GM23338 (cell line): ENCODE data around the gene NXF1.

ENCODE experiments used
- CREB1 ChIP-seq: fragments of 250-450 bp; sonication (Bioruptor Pico); IDR thresholded peaks from 2 replicates; pipeline ENCODE4 v1.5.0; 2020; ENCODE audit warnings: low read depth, mild to moderate bottlenecking, moderate library complexity
- CTCF ChIP-seq, 2 experiments: fragments of 200-600 bp in 1 of 2; sonication (generic) in 1 of 2; conservative IDR thresholded peaks; 2 replicates each; pipeline versions ENCODE4 v1.5.1 to v1.6.1; 2016 to 2017; ENCODE audit warnings: antibody characterized with exemption in 2 of 2, low read depth in 2 of 2, mild to moderate bottlenecking in 2 of 2, moderate library complexity in 1 of 2
- EZH2 ChIP-seq: fragments of 200-600 bp; sonication (generic); IDR thresholded peaks from one replicate; pipeline ENCODE4 v1.8.0; 2017; ENCODE audit warnings: antibody characterized with exemption, mild to moderate bottlenecking, low read depth; ENCODE audit not compliant: unreplicated experiment
- EZH2phosphoT487 ChIP-seq: fragments of 200-600 bp; sonication (generic); IDR thresholded peaks from one replicate; pipeline ENCODE4 v1.8.1; 2018; ENCODE audit warnings: antibody characterized with exemption; ENCODE audit not compliant: unreplicated experiment
- JUNB ChIP-seq: IDR thresholded peaks from one replicate; pipeline ENCODE4 v1.6.1; 2016; ENCODE audit warnings: antibody characterized with exemption; ENCODE audit not compliant: unreplicated experiment
- NANOG ChIP-seq: IDR thresholded peaks from 2 replicates; pipeline ENCODE4 v1.6.1; 2016; ENCODE audit warnings: antibody characterized with exemption, borderline replicate concordance
- POLR2AphosphoS5 ChIP-seq: IDR thresholded peaks from 2 replicates; pipeline ENCODE4 v1.6.1; 2016; ENCODE audit warnings: antibody characterized with exemption, low read depth
- STAT1 ChIP-seq: IDR thresholded peaks from one replicate; pipeline ENCODE4 v1.6.1; 2016; ENCODE audit warnings: antibody characterized with exemption; ENCODE audit not compliant: unreplicated experiment
- ZNF114 ChIP-seq: fragments of 250-450 bp; sonication (Bioruptor Pico); IDR thresholded peaks from 2 replicates; pipeline ENCODE4 v1.5.0; 2020; ENCODE audit warnings: mild to moderate bottlenecking, moderate library complexity
- TF ChIP-seq, protein P1 (sequence below): IDR thresholded peaks from one replicate; pipeline ENCODE4 v1.6.1; 2018; ENCODE audit warnings: antibody characterized with exemption; ENCODE audit not compliant: unreplicated experiment

DNA sequence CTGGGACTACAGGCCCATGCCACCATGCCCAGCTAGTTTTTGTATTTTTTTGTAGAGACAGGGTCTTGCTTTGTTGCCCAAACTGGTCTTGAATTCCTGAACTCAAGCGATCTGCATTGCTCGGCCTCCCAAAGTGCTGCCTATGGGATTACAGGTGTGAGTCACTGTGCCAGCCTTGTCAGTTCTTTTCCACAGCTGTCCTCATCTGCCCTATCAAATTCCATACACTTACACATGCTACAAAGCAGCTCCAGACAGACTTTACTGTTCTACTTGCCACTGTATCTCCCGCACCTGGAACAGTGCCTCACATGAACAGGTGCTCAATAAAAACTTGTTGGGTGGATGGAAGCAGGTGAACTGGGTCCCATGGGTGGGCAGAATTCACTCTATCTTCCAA lies 18.4 kb upstream of the NXF1 start:
- TF ChIP-seq CTCF (conservative IDR thresholded peaks at IDR 0.05; ENCODE audit: low read depth in 2 of 2) (no peak), EZH2phosphoT487 (no peak), POLR2AphosphoS5 (no peak), EZH2 (no peak), JUNB (no peak), NANOG (no peak), CREB1 (CRISPR knock-in tag) (no peak), ZNF114 (CRISPR knock-in tag) (no peak), STAT1 (no peak)
- TF ChIP-seq, protein P1, sequence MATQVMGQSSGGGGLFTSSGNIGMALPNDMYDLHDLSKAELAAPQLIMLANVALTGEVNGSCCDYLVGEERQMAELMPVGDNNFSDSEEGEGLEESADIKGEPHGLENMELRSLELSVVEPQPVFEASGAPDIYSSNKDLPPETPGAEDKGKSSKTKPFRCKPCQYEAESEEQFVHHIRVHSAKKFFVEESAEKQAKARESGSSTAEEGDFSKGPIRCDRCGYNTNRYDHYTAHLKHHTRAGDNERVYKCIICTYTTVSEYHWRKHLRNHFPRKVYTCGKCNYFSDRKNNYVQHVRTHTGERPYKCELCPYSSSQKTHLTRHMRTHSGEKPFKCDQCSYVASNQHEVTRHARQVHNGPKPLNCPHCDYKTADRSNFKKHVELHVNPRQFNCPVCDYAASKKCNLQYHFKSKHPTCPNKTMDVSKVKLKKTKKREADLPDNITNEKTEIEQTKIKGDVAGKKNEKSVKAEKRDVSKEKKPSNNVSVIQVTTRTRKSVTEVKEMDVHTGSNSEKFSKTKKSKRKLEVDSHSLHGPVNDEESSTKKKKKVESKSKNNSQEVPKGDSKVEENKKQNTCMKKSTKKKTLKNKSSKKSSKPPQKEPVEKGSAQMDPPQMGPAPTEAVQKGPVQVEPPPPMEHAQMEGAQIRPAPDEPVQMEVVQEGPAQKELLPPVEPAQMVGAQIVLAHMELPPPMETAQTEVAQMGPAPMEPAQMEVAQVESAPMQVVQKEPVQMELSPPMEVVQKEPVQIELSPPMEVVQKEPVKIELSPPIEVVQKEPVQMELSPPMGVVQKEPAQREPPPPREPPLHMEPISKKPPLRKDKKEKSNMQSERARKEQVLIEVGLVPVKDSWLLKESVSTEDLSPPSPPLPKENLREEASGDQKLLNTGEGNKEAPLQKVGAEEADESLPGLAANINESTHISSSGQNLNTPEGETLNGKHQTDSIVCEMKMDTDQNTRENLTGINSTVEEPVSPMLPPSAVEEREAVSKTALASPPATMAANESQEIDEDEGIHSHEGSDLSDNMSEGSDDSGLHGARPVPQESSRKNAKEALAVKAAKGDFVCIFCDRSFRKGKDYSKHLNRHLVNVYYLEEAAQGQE = no peak
